Osteoblast (primary cell): Measurements from ENCODE around the gene ATM. TPM values are rescaled to one million over a fixed set of nuclear protein-coding genes. Genes with fewer than 3 reads are reported as not detected.
"Not testable (repeated sequence)": the region's sequence is repeated elsewhere in the genome, so short reads cannot be mapped to it uniquely, and the experiment has no call there.

ENCODE experiments used
- DNase-seq: peaks from one replicate; pipeline ENCODE4 v3.0.0; 2011; ENCODE audit warnings: low spot score, mixed read lengths; ENCODE audit not compliant: insufficient read length; ENCODE audit errors: missing footprints
- H2AFZ ChIP-seq: 2 replicates; pipeline ENCODE4 v1.6.0; 2011; ENCODE audit warnings: mild to moderate bottlenecking, low read length
- H3K27ac ChIP-seq: 2 replicates; pipeline ENCODE4 v1.5.1; 2011; ENCODE audit warnings: mild to moderate bottlenecking, low read depth, low read length, moderate library complexity
- H3K27me3 ChIP-seq: 2 replicates; pipeline ENCODE4 v1.6.0; 2012; ENCODE audit warnings: mild to moderate bottlenecking, control low read depth, inconsistent platforms, low read length, moderate library complexity; ENCODE audit not compliant: insufficient read depth
- H3K36me3 ChIP-seq: 2 replicates; pipeline ENCODE4 v1.5.1; 2011; ENCODE audit warnings: mild to moderate bottlenecking, low read length, control low read depth, moderate library complexity; ENCODE audit not compliant: insufficient read depth
- H3K4me1 ChIP-seq: 2 replicates; pipeline ENCODE4 v1.5.1; 2011; ENCODE audit warnings: mild to moderate bottlenecking, low read length, control low read depth, moderate library complexity; ENCODE audit not compliant: insufficient read depth
- H3K4me2 ChIP-seq: 2 replicates; pipeline ENCODE4 v1.6.0; 2011; ENCODE audit warnings: mild to moderate bottlenecking, low read length; ENCODE audit not compliant: insufficient read depth
- H3K4me3 ChIP-seq: fragments of 200-600 bp; sonication (generic); 3 replicates; pipeline ENCODE4 v1.5.1; 2012; ENCODE audit warnings: mild to moderate bottlenecking, low read length, inconsistent platforms; ENCODE audit not compliant: insufficient read depth
- H3K79me2 ChIP-seq: 2 replicates; pipeline ENCODE4 v1.6.0; 2012; ENCODE audit warnings: mild to moderate bottlenecking, low read length, control low read depth, inconsistent platforms; ENCODE audit not compliant: insufficient read depth
- H3K9me3 ChIP-seq: 2 replicates; pipeline ENCODE4 v1.5.1; 2011; ENCODE audit warnings: low read depth, low read length, control low read depth
- H4K20me1 ChIP-seq: 2 replicates; pipeline ENCODE4 v1.6.0; 2012; ENCODE audit warnings: mild to moderate bottlenecking, low read length, control low read depth; ENCODE audit not compliant: insufficient read depth
- total RNA-seq: library from RNA; depleted of rRNA; stranded (reverse); fragments of >200 nt; gene quantifications from 2 replicates; pipeline ENCODE4 v1.2.3, GENCODE V29; 2012
- TF ChIP-seq, protein P1 (sequence below): IDR thresholded peaks from 2 replicates; pipeline ENCODE4 v1.5.1; 2011; ENCODE audit warnings: mild to moderate bottlenecking, low read depth, low read length, moderate library complexity; ENCODE audit errors: extremely low read depth

ATM gene
- total RNA-seq, 1 donor = 172 TPM

DNA sequence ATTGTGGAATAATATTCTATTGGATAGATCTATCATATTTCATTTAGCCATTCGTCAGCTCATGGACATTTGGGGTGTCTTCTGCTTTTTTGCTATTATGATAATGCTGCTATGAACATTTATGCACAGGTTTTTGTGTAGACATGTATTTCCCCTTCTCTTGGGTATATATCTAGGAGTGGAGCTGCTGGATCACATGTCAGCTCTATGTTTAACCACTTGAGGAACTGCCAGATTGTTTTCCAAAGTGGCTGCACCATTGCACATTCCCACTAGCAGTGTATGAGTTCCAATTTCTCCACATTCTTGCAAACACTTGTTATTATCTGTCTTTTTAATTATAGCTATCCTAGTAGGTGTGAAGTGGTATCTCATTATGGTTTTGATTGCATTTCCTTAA lies 169.5 kb downstream of the ATM start:
- H3K27me3 ChIP-seq = no peaks in the 10 kb centered on the region
- H3K4me1 ChIP-seq = no peaks in the 10 kb centered on the region
- no peak overlapping the region for H3K4me3 ChIP-seq
- no peak overlapping the region for H3K4me2 ChIP-seq
- DNase-seq = no peak
- H3K9me3 ChIP-seq = no peaks in the 10 kb centered on the region
- TF ChIP-seq, protein P1, sequence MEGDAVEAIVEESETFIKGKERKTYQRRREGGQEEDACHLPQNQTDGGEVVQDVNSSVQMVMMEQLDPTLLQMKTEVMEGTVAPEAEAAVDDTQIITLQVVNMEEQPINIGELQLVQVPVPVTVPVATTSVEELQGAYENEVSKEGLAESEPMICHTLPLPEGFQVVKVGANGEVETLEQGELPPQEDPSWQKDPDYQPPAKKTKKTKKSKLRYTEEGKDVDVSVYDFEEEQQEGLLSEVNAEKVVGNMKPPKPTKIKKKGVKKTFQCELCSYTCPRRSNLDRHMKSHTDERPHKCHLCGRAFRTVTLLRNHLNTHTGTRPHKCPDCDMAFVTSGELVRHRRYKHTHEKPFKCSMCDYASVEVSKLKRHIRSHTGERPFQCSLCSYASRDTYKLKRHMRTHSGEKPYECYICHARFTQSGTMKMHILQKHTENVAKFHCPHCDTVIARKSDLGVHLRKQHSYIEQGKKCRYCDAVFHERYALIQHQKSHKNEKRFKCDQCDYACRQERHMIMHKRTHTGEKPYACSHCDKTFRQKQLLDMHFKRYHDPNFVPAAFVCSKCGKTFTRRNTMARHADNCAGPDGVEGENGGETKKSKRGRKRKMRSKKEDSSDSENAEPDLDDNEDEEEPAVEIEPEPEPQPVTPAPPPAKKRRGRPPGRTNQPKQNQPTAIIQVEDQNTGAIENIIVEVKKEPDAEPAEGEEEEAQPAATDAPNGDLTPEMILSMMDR = no peak
- H3K36me3 ChIP-seq = no peaks in the 10 kb centered on the region
- no peak overlapping the region for H3K27ac ChIP-seq
- no peaks in the 10 kb centered on the region for H3K79me2 ChIP-seq
- no peaks in the 10 kb centered on the region for H4K20me1 ChIP-seq
- H2AFZ ChIP-seq = no peak overlapping the region

DNA sequence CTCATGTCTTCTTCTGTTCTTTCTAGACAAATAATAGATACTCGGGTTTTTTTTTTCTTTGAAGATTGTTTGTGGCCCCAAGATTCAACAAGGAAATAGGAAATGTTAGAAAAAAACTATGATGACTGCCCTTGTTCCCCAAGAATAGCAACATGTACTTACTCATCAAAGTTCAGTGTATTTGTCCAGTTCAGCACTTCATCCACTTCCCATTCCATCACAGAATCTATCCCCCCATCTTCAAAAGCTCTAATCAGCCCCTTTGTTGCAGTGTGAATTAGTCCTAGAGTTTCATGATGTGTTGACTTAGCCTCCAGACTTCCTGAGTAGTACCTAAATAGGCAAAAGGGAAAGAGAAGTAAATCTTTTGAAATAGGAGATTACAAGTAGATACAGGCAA lies 170.2 kb downstream of the ATM start:
- Histone ChIP-seq H3K4me3 (no peak overlapping the region), H3K79me2 (no peaks in the 10 kb centered on the region), H3K36me3 (no peaks in the 10 kb centered on the region), H3K27me3 (no peaks in the 10 kb centered on the region), H4K20me1 (no peaks in the 10 kb centered on the region), H3K27ac (no peak overlapping the region), H2AFZ (no peak overlapping the region), H3K4me2 (no peak overlapping the region), H3K9me3 (no peaks in the 10 kb centered on the region), H3K4me1 (no peaks in the 10 kb centered on the region)
- TF ChIP-seq, protein P1 = no peak
- no peak for DNase-seq

DNA sequence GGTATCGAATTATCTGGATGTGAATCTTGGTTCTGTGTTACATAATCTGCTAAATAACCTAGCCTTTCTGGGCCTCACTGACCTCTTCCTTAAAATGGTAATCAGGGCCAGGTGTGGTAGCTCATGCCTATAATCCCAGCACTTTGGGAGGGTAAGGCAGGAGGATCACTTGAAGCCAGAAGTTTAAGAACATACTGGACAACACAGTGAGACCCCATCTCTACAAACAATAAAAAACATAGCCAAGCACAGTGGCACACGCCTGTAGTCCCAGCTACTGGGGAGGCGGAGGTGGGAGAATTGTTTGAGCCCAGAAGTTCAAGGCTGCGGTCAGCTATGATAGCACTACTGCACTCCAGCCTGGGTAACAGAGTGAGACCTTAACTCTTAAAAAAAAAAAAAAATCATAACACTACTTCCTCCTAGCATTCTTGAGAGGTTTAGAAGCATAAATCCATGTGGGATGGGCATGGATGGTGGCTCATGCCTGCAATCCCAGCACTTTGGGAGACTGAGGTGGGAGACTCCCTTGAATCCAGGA lies 171.9 kb downstream of the ATM start:
- Histone ChIP-seq H3K79me2 (no peaks in the 10 kb centered on the region), H3K9me3 (no peaks in the 10 kb centered on the region), H3K4me2 (no peak overlapping the region), H3K4me3 (no peak overlapping the region), H3K4me1 (no peaks in the 10 kb centered on the region), H3K27me3 (no peaks in the 10 kb centered on the region), H2AFZ (no peak overlapping the region), H3K36me3 (no peaks in the 10 kb centered on the region), H4K20me1 (no peaks in the 10 kb centered on the region), H3K27ac (no peak overlapping the region)
- no peak for DNase-seq
- TF ChIP-seq, protein P1 = no peak

DNA sequence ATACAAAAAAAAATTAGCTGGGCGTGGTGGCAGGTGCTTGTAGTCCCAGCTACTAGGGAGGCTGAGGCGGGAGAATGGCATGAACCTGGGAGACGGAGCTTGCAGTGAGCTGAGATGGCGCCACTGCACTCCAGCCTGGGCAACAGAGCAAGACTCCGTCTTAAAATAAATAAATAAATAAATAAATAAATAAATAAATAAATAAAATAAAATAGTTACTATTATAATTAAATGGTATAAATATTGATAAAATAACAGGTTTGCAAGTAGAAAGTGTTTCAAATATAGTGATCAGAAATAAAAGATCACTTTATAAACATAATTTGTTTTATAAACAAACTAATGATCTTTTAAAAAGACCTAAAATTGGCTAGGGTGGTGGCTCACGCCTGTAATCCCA lies 173.8 kb downstream of the ATM start:
- H3K4me2 ChIP-seq, H3K4me3 ChIP-seq, H4K20me1 ChIP-seq, H2AFZ ChIP-seq, H3K27me3 ChIP-seq, H3K36me3 ChIP-seq, H3K4me1 ChIP-seq, H3K9me3 ChIP-seq, H3K79me2 ChIP-seq, H3K27ac ChIP-seq, DNase-seq: not testable (repeated sequence)
